Gastrocnemius medialis (tissue), 4 donors: ENCODE measurements around the gene PTPN3. TPM values are rescaled to one million over a fixed set of nuclear protein-coding genes. Genes with fewer than 3 reads are reported as not detected.
"Not testable (repeated sequence)": the region's sequence is repeated elsewhere in the genome, so short reads cannot be mapped to it uniquely, and the experiment has no call there.

Source experiments
- ATAC-seq, 2 donors: fragments of 150-250 bp; one replicate each; pipeline ENCODE4 v1.9.1; 2016
- DNase-seq, 2 donors: peaks; one replicate each; pipeline ENCODE4 v3.0.0-alpha.2; 2019
- H3K27ac ChIP-seq, 4 donors: fragments of 200-600 bp; sonication (generic); 1 replicate in 1 of 4; 2 replicates in 3 of 4; pipeline ENCODE4 v1.5.1; 2016 to 2018; ENCODE audit warnings: mild to moderate bottlenecking in 2 of 4, moderate library complexity in 1 of 4
- H3K27me3 ChIP-seq, 3 donors: fragments of 200-600 bp; sonication (generic) in 2 of 3; 1 replicate in 1 of 3; 2 replicates in 2 of 3; pipeline versions ENCODE4 v1.5.1 to v1.6.0; 2016 to 2019; ENCODE audit warnings: mild to moderate bottlenecking in 1 of 3, moderate library complexity in 1 of 3
- H3K36me3 ChIP-seq, 2 donors: fragments of 200-600 bp; sonication (generic) in 1 of 2; one replicate each; pipeline ENCODE4 v1.5.1; 2017 to 2018
- H3K4me1 ChIP-seq, 2 donors: fragments of 200-600 bp; sonication (generic) in 1 of 2; one replicate each; pipeline ENCODE4 v1.5.1; 2016 to 2017; ENCODE audit warnings: mild to moderate bottlenecking in 2 of 2
- H3K4me3 ChIP-seq, 4 donors: fragments of 200-600 bp; sonication (generic) in 3 of 4; 1 replicate in 1 of 4; 2 replicates in 3 of 4; pipeline ENCODE4 v1.5.1; 2016 to 2019; ENCODE audit warnings: mild to moderate bottlenecking in 2 of 4
- H3K9me3 ChIP-seq, 3 donors: fragments of 200-600 bp; sonication (generic) in 2 of 3; 1 replicate in 1 of 3; 2 replicates in 2 of 3; pipeline ENCODE4 v1.5.1; 2016 to 2019
- CTCF ChIP-seq, 5 experiments: fragments of 450-650 bp in 3 of 5; fragments of 200-600 bp in 2 of 5; sonication (generic) in 2 of 5; IDR thresholded peaks in 4 of 5; conservative IDR thresholded peaks in 1 of 5; 1 replicate in 4 of 5; 2 replicates in 1 of 5; pipeline ENCODE4 v1.5.1; 2016 to 2019; ENCODE audit warnings: antibody characterized with exemption in 5 of 5, mild to moderate bottlenecking in 3 of 5, moderate library complexity in 3 of 5
- POLR2A ChIP-seq, 2 donors: fragments of 450-650 bp; IDR thresholded peaks; one replicate each; pipeline ENCODE4 v1.6.1; 2017; ENCODE audit warnings: antibody characterized with exemption in 2 of 2, mild to moderate bottlenecking in 2 of 2, moderate library complexity in 2 of 2
- in situ Hi-C, 4 donors: fragments of 200-750 bp; cut with MboI; loops; one replicate each; pipeline versions ENCODE4 v1.15.0 to v1.8.0; 2017; ENCODE audit warnings: low sequenced_read_pairs in 4 of 4
- intact Hi-C: fragments of 100-400 bp; cut with DNase I; formaldehyde crosslinking; loops from one replicate; pipeline ENCODE4 v1.15.1; 2023; ENCODE audit warnings: low total_unique reads
- total RNA-seq, 4 donors: library from RNA; depleted of rRNA; stranded (reverse); fragments of >200 nt; gene quantifications; one replicate each; pipeline versions ENCODE4 v1.1.0 to v1.2.3, GENCODE V29; 2016

The PTPN3 gene
- total RNA-seq, 4 donors from 2014 or later = 15.6 to 305 (median 82.2) TPM

- ATAC-seq = no peak
- Histone ChIP-seq H3K27me3 (no peaks in the 10 kb centered on the region), H3K4me1 (no peaks in the 10 kb centered on the region), H3K4me3 (no peak overlapping the region), H3K9me3 (no peaks in the 10 kb centered on the region), H3K36me3 (no peaks in the 10 kb centered on the region), H3K27ac (no peak overlapping the region)
- no peak for DNase-seq
- intact Hi-C loops (no loop called here), in situ Hi-C loops (no loop called here)
- TF ChIP-seq POLR2A (IDR thresholded peaks at IDR 0.05) (no peak), CTCF (IDR thresholded peaks at IDR 0.05 in 4 of 5, conservative IDR thresholded peaks at IDR 0.05 in 1 of 5) (no peak)
Measured at GRCh38 chr9:109372246-109372645, 125.9 kb downstream of the PTPN3 start.

- Histone ChIP-seq H3K27me3 (no peaks in the 10 kb centered on the region), H3K27ac (no peak overlapping the region), H3K9me3 (no peaks in the 10 kb centered on the region), H3K4me1 (no peaks in the 10 kb centered on the region), H3K4me3 (no peak overlapping the region), H3K36me3 (no peaks in the 10 kb centered on the region)
- no peak for ATAC-seq
- in situ Hi-C loops = no loop called here
- TF ChIP-seq POLR2A (IDR thresholded peaks at IDR 0.05) (no peak), CTCF (IDR thresholded peaks at IDR 0.05 in 4 of 5, conservative IDR thresholded peaks at IDR 0.05 in 1 of 5) (no peak)
- intact Hi-C loops = no loop called here
- no peak for DNase-seq
Measured at GRCh38 chr9:109371374-109371773, 126.7 kb downstream of the PTPN3 start.

GRCh38 chr9:109369285-109369684, 128.8 kb downstream of the PTPN3 start:
- Histone ChIP-seq H3K27me3 (no peaks in the 10 kb centered on the region), H3K27ac (no peak overlapping the region), H3K36me3 (no peaks in the 10 kb centered on the region), H3K9me3 (no peaks in the 10 kb centered on the region), H3K4me3 (no peak overlapping the region), H3K4me1 (no peaks in the 10 kb centered on the region)
- intact Hi-C loops = no loop called here
- in situ Hi-C loops = no loop called here
- no peak for TF ChIP-seq POLR2A (IDR thresholded peaks at IDR 0.05)
- TF ChIP-seq CTCF (IDR thresholded peaks at IDR 0.05 in 4 of 5, conservative IDR thresholded peaks at IDR 0.05 in 1 of 5) = no peak
- ATAC-seq (no peak), DNase-seq (no peak)

- Histone ChIP-seq H3K9me3 (no peaks in the 10 kb centered on the region), H3K27ac (no peak overlapping the region), H3K36me3 (no peaks in the 10 kb centered on the region), H3K27me3 (no peaks in the 10 kb centered on the region), H3K4me1 (no peaks in the 10 kb centered on the region), H3K4me3 (no peak overlapping the region)
- DNase-seq = no peak
- intact Hi-C loops = no loop called here
- no peak for ATAC-seq
- no peak for TF ChIP-seq POLR2A (IDR thresholded peaks at IDR 0.05)
- in situ Hi-C loops = no loop called here
Measured at GRCh38 chr9:109360771-109361170, 137.3 kb downstream of the PTPN3 start.

GRCh38 chr9:109358968-109359603, 139.0 kb downstream of the PTPN3 start:
- H3K27ac ChIP-seq, DNase-seq, intact Hi-C loops, ATAC-seq, H3K4me1 ChIP-seq, H3K27me3 ChIP-seq, in situ Hi-C loops, H3K36me3 ChIP-seq, H3K9me3 ChIP-seq, H3K4me3 ChIP-seq: not testable (repeated sequence)
